HepG2 (cell line): ENCODE measurements around the gene FRMD3. TPM values are rescaled to one million over a fixed set of nuclear protein-coding genes. Genes with fewer than 3 reads are reported as not detected.

Source experiments
- HOXA5 ChIP-seq: sonication (generic); formaldehyde crosslinking; IDR thresholded peaks from 2 replicates; pipeline ENCODE4 v1.4.0; 2020; ENCODE audit warnings: missing genetic modification reagents
- REL ChIP-seq: sonication (generic); formaldehyde crosslinking; conservative IDR thresholded peaks from 2 replicates; pipeline ENCODE4 v1.8.0; 2022; ENCODE audit warnings: mild to moderate bottlenecking, missing genetic modification reagents, moderate library complexity
- SIN3A ChIP-seq: IDR thresholded peaks from 2 replicates; pipeline ENCODE4 v1.6.1; 2011; ENCODE audit warnings: low read depth, mild to moderate bottlenecking, control low read depth, low read length, borderline replicate concordance
- TCF7L2 ChIP-seq: IDR thresholded peaks from 2 replicates; pipeline ENCODE4 v1.6.1; 2011; ENCODE audit warnings: mild to moderate bottlenecking, low read depth, low read length, moderate library complexity
- ZBTB1 ChIP-seq: sonication (generic); formaldehyde crosslinking; IDR thresholded peaks from 2 replicates; pipeline ENCODE4 v1.4.0; 2020; ENCODE audit warnings: missing genetic modification reagents, borderline replicate concordance
- ZFP90 ChIP-seq: sonication (generic); formaldehyde crosslinking; IDR thresholded peaks from 2 replicates; pipeline ENCODE4 v1.8.0; 2022; ENCODE audit warnings: missing genetic modification reagents, mild to moderate bottlenecking, inconsistent platforms, borderline replicate concordance
- ZNF282 ChIP-seq: fragments of 450-650 bp; IDR thresholded peaks from 2 replicates; pipeline ENCODE4 v1.6.1; 2018; ENCODE audit not compliant: partially characterized antibody
- ZNF292 ChIP-seq: sonication (generic); formaldehyde crosslinking; IDR thresholded peaks from 2 replicates; pipeline ENCODE4 v1.8.1; 2022; ENCODE audit warnings: mild to moderate bottlenecking, low read depth, missing genetic modification reagents, borderline replicate concordance
- ZNF484 ChIP-seq: sonication (generic); formaldehyde crosslinking; IDR thresholded peaks from 2 replicates; pipeline ENCODE4 v1.5.1; 2020; ENCODE audit warnings: mild to moderate bottlenecking, low read depth, missing genetic modification reagents, borderline replicate concordance
- ZNF687 ChIP-seq: sonication (generic); formaldehyde crosslinking; IDR thresholded peaks from 2 replicates; pipeline ENCODE4 v1.5.1; 2020; ENCODE audit warnings: mild to moderate bottlenecking, missing genetic modification reagents, moderate library complexity
- polyA plus RNA-seq, 8 experiments: library from polyadenylated mRNA; depleted of rRNA in 3 of 8; stranded (reverse) in 7 of 8; unstranded in 1 of 8; fragments of >200 nt; fragmentation: Illumina TruSeq in 4 of 8; extraction: Trizol in 4 of 8; gene quantifications; 2 replicates each; pipeline versions ENCODE4 v1.2.1 to v1.2.3, GENCODE V29; 2011 to 2016; ENCODE audit warnings: low read depth in 4 of 8, missing spikeins in 1 of 8, mixed read lengths in 1 of 8; ENCODE audit not compliant: insufficient read depth in 1 of 8
- total RNA-seq, 5 experiments: library from RNA; depleted of rRNA; stranded (reverse); fragments of >200 nt; fragmentation: Illumina TruSeq; extraction: Trizol; gene quantifications; 2 replicates each; pipeline ENCODE4 v1.2.3, GENCODE V29; 2016; ENCODE audit warnings: low read depth in 1 of 5
- TF ChIP-seq, protein P1 (sequence below): sonication (generic); formaldehyde crosslinking; IDR thresholded peaks from 2 replicates; pipeline ENCODE4 v1.4.0; 2020; ENCODE audit warnings: missing genetic modification reagents
- TF ChIP-seq, protein P2 (sequence below): IDR thresholded peaks from 2 replicates; pipeline ENCODE4 v1.6.1; 2016; ENCODE audit warnings: low read depth
- TF ChIP-seq, protein P3 (sequence below): sonication (generic); formaldehyde crosslinking; IDR thresholded peaks from 2 replicates; pipeline ENCODE4 v1.5.1; 2020; ENCODE audit warnings: missing genetic modification reagents, mild to moderate bottlenecking, borderline replicate concordance
- TF ChIP-seq, protein P4 (sequence below): sonication (generic); formaldehyde crosslinking; IDR thresholded peaks from 2 replicates; pipeline ENCODE4 v1.8.0; 2022; ENCODE audit warnings: mild to moderate bottlenecking, missing genetic modification reagents

Gene FRMD3
- total and polyA plus RNA-seq, 2 of the 13 experiments (the other 11 are each of a cell fraction or from before 2014, with no cell fraction given): 3.2 to 7.7 TPM

GRCh38 chr9:83219154-83219923 is 318.9 kb downstream of the FRMD3 start (continued):
- TF ChIP-seq, protein P1, sequence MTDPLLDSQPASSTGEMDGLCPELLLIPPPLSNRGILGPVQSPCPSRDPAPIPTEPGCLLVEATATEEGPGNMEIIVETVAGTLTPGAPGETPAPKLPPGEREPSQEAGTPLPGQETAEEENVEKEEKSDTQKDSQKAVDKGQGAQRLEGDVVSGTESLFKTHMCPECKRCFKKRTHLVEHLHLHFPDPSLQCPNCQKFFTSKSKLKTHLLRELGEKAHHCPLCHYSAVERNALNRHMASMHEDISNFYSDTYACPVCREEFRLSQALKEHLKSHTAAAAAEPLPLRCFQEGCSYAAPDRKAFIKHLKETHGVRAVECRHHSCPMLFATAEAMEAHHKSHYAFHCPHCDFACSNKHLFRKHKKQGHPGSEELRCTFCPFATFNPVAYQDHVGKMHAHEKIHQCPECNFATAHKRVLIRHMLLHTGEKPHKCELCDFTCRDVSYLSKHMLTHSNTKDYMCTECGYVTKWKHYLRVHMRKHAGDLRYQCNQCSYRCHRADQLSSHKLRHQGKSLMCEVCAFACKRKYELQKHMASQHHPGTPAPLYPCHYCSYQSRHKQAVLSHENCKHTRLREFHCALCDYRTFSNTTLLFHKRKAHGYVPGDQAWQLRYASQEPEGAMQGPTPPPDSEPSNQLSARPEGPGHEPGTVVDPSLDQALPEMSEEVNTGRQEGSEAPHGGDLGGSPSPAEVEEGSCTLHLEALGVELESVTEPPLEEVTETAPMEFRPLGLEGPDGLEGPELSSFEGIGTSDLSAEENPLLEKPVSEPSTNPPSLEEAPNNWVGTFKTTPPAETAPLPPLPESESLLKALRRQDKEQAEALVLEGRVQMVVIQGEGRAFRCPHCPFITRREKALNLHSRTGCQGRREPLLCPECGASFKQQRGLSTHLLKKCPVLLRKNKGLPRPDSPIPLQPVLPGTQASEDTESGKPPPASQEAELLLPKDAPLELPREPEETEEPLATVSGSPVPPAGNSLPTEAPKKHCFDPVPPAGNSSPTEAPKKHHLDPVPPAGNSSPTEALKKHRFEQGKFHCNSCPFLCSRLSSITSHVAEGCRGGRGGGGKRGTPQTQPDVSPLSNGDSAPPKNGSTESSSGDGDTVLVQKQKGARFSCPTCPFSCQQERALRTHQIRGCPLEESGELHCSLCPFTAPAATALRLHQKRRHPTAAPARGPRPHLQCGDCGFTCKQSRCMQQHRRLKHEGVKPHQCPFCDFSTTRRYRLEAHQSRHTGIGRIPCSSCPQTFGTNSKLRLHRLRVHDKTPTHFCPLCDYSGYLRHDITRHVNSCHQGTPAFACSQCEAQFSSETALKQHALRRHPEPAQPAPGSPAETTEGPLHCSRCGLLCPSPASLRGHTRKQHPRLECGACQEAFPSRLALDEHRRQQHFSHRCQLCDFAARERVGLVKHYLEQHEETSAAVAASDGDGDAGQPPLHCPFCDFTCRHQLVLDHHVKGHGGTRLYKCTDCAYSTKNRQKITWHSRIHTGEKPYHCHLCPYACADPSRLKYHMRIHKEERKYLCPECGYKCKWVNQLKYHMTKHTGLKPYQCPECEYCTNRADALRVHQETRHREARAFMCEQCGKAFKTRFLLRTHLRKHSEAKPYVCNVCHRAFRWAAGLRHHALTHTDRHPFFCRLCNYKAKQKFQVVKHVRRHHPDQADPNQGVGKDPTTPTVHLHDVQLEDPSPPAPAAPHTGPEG: no peak
- TF ChIP-seq HOXA5 (CRISPR knock-in tag) (peak; percentile 25; the same call in 1 of the 2 replicates), SIN3A (peak; percentile 64; the same call in 1 of the 2 replicates), REL (no peak; the same call in 1 of the 2 replicates), TCF7L2 (no peak), ZFP90 (0 out of 2 replicates have a peak, but pooled peaks have one; percentile 25), ZNF282 (no peak), ZBTB1 (no peak), ZNF292 (CRISPR knock-in tag) (peak; percentile 46; the same call in 1 of the 2 replicates), ZNF687 (peak; percentile 46), ZNF484 (CRISPR knock-in tag) (no peak)
- TF ChIP-seq, protein P2, sequence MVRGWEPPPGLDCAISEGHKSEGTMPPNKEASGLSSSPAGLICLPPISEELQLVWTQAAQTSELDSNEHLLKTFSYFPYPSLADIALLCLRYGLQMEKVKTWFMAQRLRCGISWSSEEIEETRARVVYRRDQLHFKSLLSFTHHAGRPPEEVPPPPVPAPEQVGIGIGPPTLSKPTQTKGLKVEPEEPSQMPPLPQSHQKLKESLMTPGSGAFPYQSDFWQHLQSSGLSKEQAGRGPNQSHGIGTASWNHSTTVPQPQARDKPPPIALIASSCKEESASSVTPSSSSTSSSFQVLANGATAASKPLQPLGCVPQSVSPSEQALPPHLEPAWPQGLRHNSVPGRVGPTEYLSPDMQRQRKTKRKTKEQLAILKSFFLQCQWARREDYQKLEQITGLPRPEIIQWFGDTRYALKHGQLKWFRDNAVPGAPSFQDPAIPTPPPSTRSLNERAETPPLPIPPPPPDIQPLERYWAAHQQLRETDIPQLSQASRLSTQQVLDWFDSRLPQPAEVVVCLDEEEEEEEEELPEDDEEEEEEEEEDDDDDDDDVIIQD (CRISPR knock-in tag): no peak
- TF ChIP-seq, protein P3, sequence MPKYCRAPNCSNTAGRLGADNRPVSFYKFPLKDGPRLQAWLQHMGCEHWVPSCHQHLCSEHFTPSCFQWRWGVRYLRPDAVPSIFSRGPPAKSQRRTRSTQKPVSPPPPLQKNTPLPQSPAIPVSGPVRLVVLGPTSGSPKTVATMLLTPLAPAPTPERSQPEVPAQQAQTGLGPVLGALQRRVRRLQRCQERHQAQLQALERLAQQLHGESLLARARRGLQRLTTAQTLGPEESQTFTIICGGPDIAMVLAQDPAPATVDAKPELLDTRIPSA: no peak
- TF ChIP-seq, protein P4, sequence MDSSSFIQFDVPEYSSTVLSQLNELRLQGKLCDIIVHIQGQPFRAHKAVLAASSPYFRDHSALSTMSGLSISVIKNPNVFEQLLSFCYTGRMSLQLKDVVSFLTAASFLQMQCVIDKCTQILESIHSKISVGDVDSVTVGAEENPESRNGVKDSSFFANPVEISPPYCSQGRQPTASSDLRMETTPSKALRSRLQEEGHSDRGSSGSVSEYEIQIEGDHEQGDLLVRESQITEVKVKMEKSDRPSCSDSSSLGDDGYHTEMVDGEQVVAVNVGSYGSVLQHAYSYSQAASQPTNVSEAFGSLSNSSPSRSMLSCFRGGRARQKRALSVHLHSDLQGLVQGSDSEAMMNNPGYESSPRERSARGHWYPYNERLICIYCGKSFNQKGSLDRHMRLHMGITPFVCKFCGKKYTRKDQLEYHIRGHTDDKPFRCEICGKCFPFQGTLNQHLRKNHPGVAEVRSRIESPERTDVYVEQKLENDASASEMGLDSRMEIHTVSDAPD (CRISPR knock-in tag): peak; percentile 51; the same call in 1 of the 2 replicates
